ENCODE results near the gene PPP1R7.

- no peak for TF ChIP-seq CTCF (conservative IDR thresholded peaks at IDR 0.05; ENCODE audit: low read length)
- no peak for TF ChIP-seq EZH2phosphoT487 (IDR thresholded peaks at IDR 0.05; ENCODE audit: borderline replicate concordance)
Measured at GRCh38 chr2:241139531-241140444, 10.5 kb upstream of the PPP1R7 start.

Data from Loucy (cell line).